NOMO-1 treated with dmso at 0.1 percent for 144 hours (cell line): ENCODE measurements around the gene B3GAT1.

Experiments used
- DNase-seq: peaks from one replicate; lab custom pipeline; 2025; ENCODE audit not compliant: unreplicated experiment; lab: John Stamatoyannopoulos, UW

B3GAT1 gene

GRCh38 chr11:134442246-134442645, 30.2 kb upstream of the B3GAT1 start:
- DNase-seq: no peak

GRCh38 chr11:134441706-134442105, 29.7 kb upstream of the B3GAT1 start:
- DNase-seq: no peak

GRCh38 chr11:134441281-134441680, 29.2 kb upstream of the B3GAT1 start:
- no peak for DNase-seq

GRCh38 chr11:134440851-134441250, 28.8 kb upstream of the B3GAT1 start:
- DNase-seq: no peak

- no peak for DNase-seq
Observed at GRCh38 chr11:134438542-134439537, 26.8 kb upstream of the B3GAT1 start.

- no peak for DNase-seq
Observed at GRCh38 chr11:134437821-134438220, 25.8 kb upstream of the B3GAT1 start.

GRCh38 chr11:134436781-134437180, 24.7 kb upstream of the B3GAT1 start:
- DNase-seq: no peak

- DNase-seq: no peak
Observed at GRCh38 chr11:134433806-134434205, 21.8 kb upstream of the B3GAT1 start.

- no peak for DNase-seq
Observed at GRCh38 chr11:134433251-134433650, 21.2 kb upstream of the B3GAT1 start.

- no peak for DNase-seq
Observed at GRCh38 chr11:134432776-134433175, 20.7 kb upstream of the B3GAT1 start.

- DNase-seq: no peak
Observed at GRCh38 chr11:134429106-134429505, 17.1 kb upstream of the B3GAT1 start.

- no peak for DNase-seq
Observed at GRCh38 chr11:134425816-134426536, 13.9 kb upstream of the B3GAT1 start.

GRCh38 chr11:134425413-134425812, 13.4 kb upstream of the B3GAT1 start:
- no peak for DNase-seq

GRCh38 chr11:134423106-134423505, 11.1 kb upstream of the B3GAT1 start:
- DNase-seq: no peak

GRCh38 chr11:134417871-134418840, 6.1 kb upstream of the B3GAT1 start:
- DNase-seq: no peak

GRCh38 chr11:134416726-134417125, 4.7 kb upstream of the B3GAT1 start:
- no peak for DNase-seq

GRCh38 chr11:134414766-134415765, 3.0 kb upstream of the B3GAT1 start:
- no peak for DNase-seq

GRCh38 chr11:134413826-134414731, 2.0 kb upstream of the B3GAT1 start:
- no peak for DNase-seq
